ENCODE measurements around the gene MRPS35.
A peak's percentile ranks its signal among the peaks of the same experiment; 100 is the strongest.

Gene MRPS35

GRCh38 chr12:27762757-27763156 lies 52.1 kb downstream of the MRPS35 start:
- ChIA-PET POLR2A (no interaction called here), CTCF (no interaction called here)
- peak; percentile 24 for DNase-seq (ENCODE audit: extremely low spot score)
- no peak for TF ChIP-seq CTCF (IDR thresholded peaks at IDR 0.05; ENCODE audit: control extremely low read depth, extremely low read depth, low read depth, missing control alignments)

GRCh38 chr12:27766587-27766986 lies 56.0 kb downstream of the MRPS35 start:
- ChIA-PET POLR2A (no interaction called here), CTCF (interaction anchor here (1.1 kb wide), 1 partner anchor 55 kb away, joined by 3 read pairs; no protein-coding TSS in a partner anchor)
- no peak for DNase-seq (ENCODE audit: extremely low spot score)
- TF ChIP-seq CTCF (IDR thresholded peaks at IDR 0.05; ENCODE audit: control extremely low read depth, extremely low read depth, low read depth, missing control alignments), result no peak

- no peak for DNase-seq (ENCODE audit: extremely low spot score)
- ChIA-PET POLR2A (no interaction called here), CTCF (interaction anchor here (1.7 kb wide), 2 partner anchors 9 to 10 kb away, joined by 5 to 6 read pairs; partner anchors contain the start of genes KLHL42 and MANSC4)
- no peak for TF ChIP-seq CTCF (IDR thresholded peaks at IDR 0.05; ENCODE audit: control extremely low read depth, extremely low read depth, low read depth, missing control alignments)
Observed at GRCh38 chr12:27769142-27769673, 58.6 kb downstream of the MRPS35 start.

- CTCF ChIA-PET, result interaction anchor here (0.7 to 1.6 kb wide), 3 partner anchors 13 to 38 kb away, joined by 3 read pairs; no protein-coding TSS in a partner anchor
- POLR2A ChIA-PET, result no interaction called here
- no peak for DNase-seq (ENCODE audit: extremely low spot score)
- no peak for TF ChIP-seq CTCF (IDR thresholded peaks at IDR 0.05; ENCODE audit: control extremely low read depth, extremely low read depth, low read depth, missing control alignments)
Observed at GRCh38 chr12:27771481-27772327, 61.1 kb downstream of the MRPS35 start.

- ChIA-PET CTCF (interaction anchor here (0.7 to 1.6 kb wide), 3 partner anchors 13 to 39 kb away, joined by 3 read pairs; no protein-coding TSS in a partner anchor), POLR2A (no interaction called here)
- no peak for TF ChIP-seq CTCF (IDR thresholded peaks at IDR 0.05; ENCODE audit: control extremely low read depth, extremely low read depth, low read depth, missing control alignments)
- no peak for DNase-seq (ENCODE audit: extremely low spot score)
Observed at GRCh38 chr12:27772328-27773049, 61.9 kb downstream of the MRPS35 start.

GRCh38 chr12:27777141-27777540 lies 66.5 kb downstream of the MRPS35 start:
- DNase-seq (ENCODE audit: extremely low spot score), result no peak
- ChIA-PET CTCF (no interaction called here), POLR2A (no interaction called here)
- TF ChIP-seq CTCF (IDR thresholded peaks at IDR 0.05; ENCODE audit: control extremely low read depth, extremely low read depth, low read depth, missing control alignments), result no peak

Measured in GM10248 (cell line).